Activated CD4-positive, alpha-beta T cell treated with anti-CD3 and anti-CD28 coated beads for 36 hours (primary cell): ENCODE data around the gene ACAA2. TPM values are rescaled to one million over a fixed set of nuclear protein-coding genes. Genes with fewer than 3 reads are reported as not detected.

ENCODE experiments used
- ATAC-seq: fragments of 200-7000 bp; cut with Tn5 transposase; one replicate; pipeline ENCODE4 v1.10.0; 2021; ENCODE audit warnings: mild to moderate bottlenecking, moderate library complexity
- CTCF ChIA-PET: fragments of 350-600 bp; sonication (Branson Sonifier 250); formaldehyde crosslinking; loops from one replicate; lab custom pipeline; 2021; ENCODE audit warnings: antibody characterized with exemption; lab: Charles Lee
- POLR2A ChIA-PET: fragments of 350-600 bp; sonication (Branson Sonifier 250); formaldehyde crosslinking; loops from one replicate; lab custom pipeline; 2021; ENCODE audit warnings: antibody characterized with exemption, inconsistent platforms; lab: Charles Lee
- DNase-seq: peaks from one replicate; pipeline ENCODE4 v3.0.0-alpha.2; 2020
- H3K27ac Mint-ChIP-seq: one replicate; pipeline ENCODE4 v1.8.0; 2021; ENCODE audit warnings: mixed read lengths
- H3K27me3 Mint-ChIP-seq: one replicate; pipeline ENCODE4 v1.8.0; 2021; ENCODE audit warnings: mixed read lengths
- H3K36me3 Mint-ChIP-seq: one replicate; pipeline ENCODE4 v1.8.0; 2021; ENCODE audit warnings: low read depth, mixed read lengths
- H3K4me1 Mint-ChIP-seq: one replicate; pipeline ENCODE4 v1.8.0; 2021; ENCODE audit warnings: mixed read lengths
- H3K4me3 Mint-ChIP-seq: one replicate; pipeline ENCODE4 v1.8.0; 2021; ENCODE audit warnings: mild to moderate bottlenecking, moderate library complexity, mixed read lengths
- H3K9me3 Mint-ChIP-seq: one replicate; pipeline ENCODE4 v1.8.0; 2021; ENCODE audit warnings: low read depth, mixed read lengths
- intact Hi-C, 2 experiments: fragments of 100-400 bp; cut with DNase I in 1 of 2; cut with micrococcal nuclease in 1 of 2; formaldehyde crosslinking; loops; one replicate each; pipeline versions ENCODE4 v1.14.2 to v1.15.1; 2022 to 2024; cut with DNase I, micrococcal nuclease
- total RNA-seq, 2 experiments: library from RNA; stranded (reverse); gene quantifications; one replicate each; pipeline ENCODE4 v1.2.3, GENCODE V29; 2021

Gene ACAA2
- total RNA-seq, 2 experiments from 2014 or later = 63.4 to 75.2 TPM

GRCh38 chr18:49733321-49733720 lies 80.0 kb downstream of the ACAA2 start:
- Mint-ChIP-seq H3K27me3 (peaks cover 1% of the 10 kb centered on the region), H3K4me1 (no peaks in the 10 kb centered on the region), H3K4me3 (no peak overlapping the region), H3K27ac (no peak overlapping the region), H3K9me3 (no peaks in the 10 kb centered on the region), H3K36me3 (no peaks in the 10 kb centered on the region)
- intact Hi-C loops = no loop called here
- ATAC-seq = no peak
- CTCF ChIA-PET = interaction anchor here (1.3 kb wide), 1 partner anchor 12 kb away, joined by 4 read pairs; no protein-coding TSS in a partner anchor
- no peak for DNase-seq
- POLR2A ChIA-PET = no interaction called here
